Measurements from ENCODE around the gene VGLL4.
"Not testable (repeated sequence)": the region's sequence is repeated elsewhere in the genome, so short reads cannot be mapped to it uniquely, and the experiment has no call there.

The VGLL4 gene

GRCh38 chr3:11534793-11535101 is 109.0 kb downstream of the VGLL4 start:
- in situ Hi-C loops (cut with HindIII; ENCODE audit: low pct_ligation_motif_present, low pct_unique_long_range_greater_than_20kb, low sequenced_read_pairs) = no loop called here
- no peak for DNase-seq

DNA sequence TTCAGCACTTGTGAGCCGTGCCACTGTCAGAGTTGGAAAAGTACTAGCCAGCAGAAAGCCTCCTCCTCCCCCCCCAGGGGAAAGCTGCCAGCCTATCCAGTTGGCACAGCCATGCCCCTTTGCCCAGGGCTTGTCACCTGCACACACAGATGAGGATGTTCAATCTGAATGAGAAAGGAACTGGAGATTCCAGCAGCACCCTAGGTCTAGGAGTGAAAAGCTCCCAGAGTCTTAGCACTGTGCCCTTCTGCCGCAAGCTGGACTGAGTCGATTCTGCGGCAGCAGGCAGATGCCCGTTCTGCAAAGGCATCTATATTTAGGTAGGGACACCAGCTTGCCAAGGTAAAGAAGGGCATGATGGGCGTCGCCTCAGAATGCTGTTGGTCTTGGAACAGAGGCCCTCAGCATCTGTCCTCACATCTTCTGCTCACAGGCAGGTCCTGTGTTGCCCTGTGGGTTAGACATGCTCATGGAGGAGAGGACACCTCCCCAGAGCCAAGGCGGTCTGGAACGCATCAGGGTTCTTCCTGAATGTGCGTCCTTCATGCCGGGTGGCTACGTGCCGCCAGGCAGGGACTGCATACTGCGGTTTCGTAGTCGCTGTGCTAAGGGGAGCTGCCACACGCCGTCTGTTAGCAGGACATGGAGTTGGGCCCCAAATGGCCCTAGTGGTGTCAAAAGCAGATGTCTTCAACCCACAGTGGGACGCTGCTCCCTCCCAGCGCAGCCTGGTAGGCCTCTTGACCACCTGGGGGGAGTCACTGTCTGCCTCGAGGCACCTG is 109.5 kb downstream of the VGLL4 start:
- DNase-seq = no peak
- in situ Hi-C loops (cut with HindIII; ENCODE audit: low pct_ligation_motif_present, low pct_unique_long_range_greater_than_20kb, low sequenced_read_pairs) = no loop called here

- no peak for DNase-seq
Observed at GRCh38 chr3:11532931-11533391, 110.8 kb downstream of the VGLL4 start.

GRCh38 chr3:11530153-11530721 is 113.5 kb downstream of the VGLL4 start:
- in situ Hi-C loops (cut with HindIII; ENCODE audit: low pct_ligation_motif_present, low pct_unique_long_range_greater_than_20kb, low sequenced_read_pairs) = no loop called here
- DNase-seq = no peak

More at GRCh38 chr3:11532931-11533391, 110.8 kb downstream of the VGLL4 start:
- in situ Hi-C loops (cut with HindIII; ENCODE audit: low pct_ligation_motif_present, low pct_unique_long_range_greater_than_20kb, low sequenced_read_pairs) = no loop called here

DNA sequence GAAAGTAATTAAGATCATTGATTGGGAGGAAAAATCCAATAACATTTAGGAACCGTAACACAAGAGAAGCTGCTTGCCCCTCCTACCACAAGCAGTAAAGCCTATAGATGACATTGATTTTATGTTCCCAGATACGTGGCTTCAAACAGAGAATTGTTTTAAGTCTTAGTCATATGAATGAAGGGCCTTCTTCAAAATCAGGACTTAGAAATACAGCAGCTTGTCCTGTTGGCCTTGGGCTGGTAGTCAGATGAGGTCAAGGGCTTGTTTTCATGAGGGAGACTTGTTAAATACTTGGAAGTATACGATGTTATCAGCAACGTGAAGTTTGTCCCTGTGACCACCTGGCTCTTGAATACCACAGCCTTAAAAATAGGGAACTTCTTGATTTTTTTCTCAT is 114.4 kb downstream of the VGLL4 start:
- DNase-seq = no peak
- in situ Hi-C loops (cut with HindIII; ENCODE audit: low pct_ligation_motif_present, low pct_unique_long_range_greater_than_20kb, low sequenced_read_pairs) = no loop called here

DNA sequence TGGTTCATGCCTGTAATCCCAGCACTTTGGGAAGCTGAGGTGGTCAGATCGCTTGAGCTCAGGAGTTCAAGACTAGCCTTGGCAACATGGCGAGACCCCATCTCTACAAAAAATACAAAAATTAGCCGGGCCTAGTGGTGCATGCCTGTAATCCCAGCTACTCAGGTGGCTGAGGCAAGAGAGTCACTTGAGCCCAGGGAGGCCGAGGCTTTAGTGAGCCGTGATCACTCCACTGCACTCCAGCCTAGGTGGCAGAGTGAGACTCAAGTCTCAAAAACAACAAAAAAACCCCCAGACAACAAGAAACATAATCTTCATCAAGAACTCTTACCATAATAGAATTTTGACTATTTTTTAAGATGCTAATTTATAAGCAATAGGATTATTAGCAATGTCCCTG is 117.6 kb downstream of the VGLL4 start:
- in situ Hi-C loops (cut with HindIII; ENCODE audit: low pct_ligation_motif_present, low pct_unique_long_range_greater_than_20kb, low sequenced_read_pairs); DNase-seq: not testable (repeated sequence)

GRCh38 chr3:11523572-11524101 is 120.1 kb downstream of the VGLL4 start:
- in situ Hi-C loops (cut with HindIII; ENCODE audit: low pct_ligation_motif_present, low pct_unique_long_range_greater_than_20kb, low sequenced_read_pairs) = no loop called here
- no peak for DNase-seq

GRCh38 chr3:11522953-11523571 is 120.7 kb downstream of the VGLL4 start:
- in situ Hi-C loops (cut with HindIII; ENCODE audit: low pct_ligation_motif_present, low pct_unique_long_range_greater_than_20kb, low sequenced_read_pairs) = no loop called here

GRCh38 chr3:11522398-11522715 is 121.4 kb downstream of the VGLL4 start:
- in situ Hi-C loops (cut with HindIII; ENCODE audit: low pct_ligation_motif_present, low pct_unique_long_range_greater_than_20kb, low sequenced_read_pairs) = no loop called here
- no peak for DNase-seq

More at GRCh38 chr3:11522953-11523571, 120.7 kb downstream of the VGLL4 start:
- no peak for DNase-seq

DNA sequence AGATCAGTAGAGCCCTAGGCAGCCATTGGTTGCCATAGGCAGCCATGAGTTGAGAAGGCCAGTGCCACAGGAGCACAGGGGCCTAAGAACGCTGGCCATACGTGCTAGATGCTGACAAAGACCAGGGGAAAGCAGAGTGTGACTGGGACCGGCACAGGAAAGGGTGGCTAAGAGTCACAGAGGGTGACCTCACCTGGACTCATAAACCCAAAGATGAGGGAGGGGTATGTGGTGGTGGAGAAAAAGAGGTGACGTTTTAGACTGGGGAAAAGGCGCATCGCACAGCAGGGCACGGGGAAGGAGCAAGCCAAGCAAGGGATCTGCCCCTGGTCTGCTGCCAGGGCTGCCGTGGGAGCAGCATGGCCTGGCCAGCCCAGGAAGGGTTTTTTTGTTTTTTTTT is 122.5 kb downstream of the VGLL4 start:
- no peak for DNase-seq
- in situ Hi-C loops (cut with HindIII; ENCODE audit: low pct_ligation_motif_present, low pct_unique_long_range_greater_than_20kb, low sequenced_read_pairs) = no loop called here

DNA sequence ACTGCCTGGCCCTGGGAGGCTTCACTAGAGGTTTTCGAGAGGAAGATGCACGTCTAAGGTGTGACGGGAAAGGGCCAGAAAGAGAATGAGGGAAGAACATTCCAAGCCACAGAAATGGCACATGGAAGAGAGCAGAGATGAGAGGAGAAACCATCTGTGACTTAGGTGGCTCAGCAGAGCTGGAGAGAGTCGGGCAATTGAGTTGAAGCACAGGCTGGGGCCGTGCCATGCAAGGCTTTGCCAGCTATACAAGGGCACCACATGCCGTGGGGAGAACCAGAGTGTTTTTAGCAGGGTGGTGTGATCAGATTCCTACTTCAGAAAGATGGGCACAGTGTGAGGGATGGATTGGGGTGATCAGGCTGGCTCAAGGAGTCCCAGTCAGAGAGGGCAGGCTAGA is 126.1 kb downstream of the VGLL4 start:
- no peak for DNase-seq
- in situ Hi-C loops (cut with HindIII; ENCODE audit: low pct_ligation_motif_present, low pct_unique_long_range_greater_than_20kb, low sequenced_read_pairs) = no loop called here

- DNase-seq = peak; percentile 37
- in situ Hi-C loops (cut with HindIII; ENCODE audit: low pct_ligation_motif_present, low pct_unique_long_range_greater_than_20kb, low sequenced_read_pairs) = no loop called here
Observed at GRCh38 chr3:11514191-11514821, 129.4 kb downstream of the VGLL4 start.

- no peak for DNase-seq
- in situ Hi-C loops (cut with HindIII; ENCODE audit: low pct_ligation_motif_present, low pct_unique_long_range_greater_than_20kb, low sequenced_read_pairs) = no loop called here
Observed at GRCh38 chr3:11513817-11514135, 129.9 kb downstream of the VGLL4 start.

GRCh38 chr3:11513125-11513816 is 130.4 kb downstream of the VGLL4 start:
- in situ Hi-C loops (cut with HindIII; ENCODE audit: low pct_ligation_motif_present, low pct_unique_long_range_greater_than_20kb, low sequenced_read_pairs); DNase-seq: not testable (repeated sequence)

- DNase-seq; in situ Hi-C loops (cut with HindIII; ENCODE audit: low pct_ligation_motif_present, low pct_unique_long_range_greater_than_20kb, low sequenced_read_pairs): not testable (repeated sequence)
Observed at GRCh38 chr3:11511606-11512005, 132.1 kb downstream of the VGLL4 start.

DNA sequence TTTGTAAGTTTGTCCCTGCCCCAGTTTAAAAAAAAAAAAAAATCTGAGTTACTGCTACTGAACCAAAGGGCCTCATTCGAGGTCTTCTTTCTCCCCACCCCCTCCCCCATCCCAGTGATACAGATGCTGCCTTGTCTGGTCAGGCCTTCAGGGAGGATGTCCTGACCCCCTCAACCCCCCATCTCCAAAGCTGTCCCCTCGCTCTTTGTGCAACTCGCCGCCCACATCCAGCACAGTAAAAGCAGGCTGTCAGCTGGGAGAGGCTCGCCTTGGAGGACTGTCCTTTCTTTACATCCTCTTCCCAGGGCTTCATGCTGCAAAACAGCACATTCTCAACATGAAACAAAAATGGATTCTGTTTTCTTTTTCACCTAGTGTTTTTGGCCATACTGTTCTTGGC is 133.4 kb downstream of the VGLL4 start:
- no peak for DNase-seq

GRCh38 chr3:11510001-11510340 is 133.7 kb downstream of the VGLL4 start:
- no peak for DNase-seq
- in situ Hi-C loops (cut with HindIII; ENCODE audit: low pct_ligation_motif_present, low pct_unique_long_range_greater_than_20kb, low sequenced_read_pairs) = no loop called here

More for the DNA sequence above, 133.4 kb downstream of the VGLL4 start:
- in situ Hi-C loops (cut with HindIII; ENCODE audit: low pct_ligation_motif_present, low pct_unique_long_range_greater_than_20kb, low sequenced_read_pairs) = no loop called here

- DNase-seq = no peak
Observed at GRCh38 chr3:11509173-11510000, 134.3 kb downstream of the VGLL4 start.

More at GRCh38 chr3:11509173-11510000, 134.3 kb downstream of the VGLL4 start:
- in situ Hi-C loops (cut with HindIII; ENCODE audit: low pct_ligation_motif_present, low pct_unique_long_range_greater_than_20kb, low sequenced_read_pairs) = no loop called here

Measured in ACHN (cell line).